SK-N-MC (cell line): ENCODE measurements around the gene INSYN1.

ENCODE experiments used
- EZH2 ChIP-seq: fragments of 200-600 bp; sonication (generic); IDR thresholded peaks from one replicate; pipeline ENCODE4 v1.6.1; 2017; ENCODE audit warnings: antibody characterized with exemption
- FOXP2 ChIP-seq: optimal IDR thresholded peaks from 2 replicates; pipeline ENCODE3; 2011; ENCODE audit warnings: mild to moderate bottlenecking, moderate library complexity; ENCODE audit not compliant: insufficient read depth; ENCODE audit errors: extremely low read length, control extremely low read depth
- POLR2AphosphoS5 ChIP-seq: IDR thresholded peaks from 2 replicates; pipeline ENCODE4 v1.6.1; 2012; ENCODE audit warnings: mild to moderate bottlenecking, low read depth, low read length, borderline replicate concordance

GRCh38 chr15:73715417-73715816 is 37.7 kb downstream of the INSYN1 start:
- TF ChIP-seq POLR2AphosphoS5 (no peak), EZH2 (no peak), FOXP2 (no peak)
